ENCODE results near the gene BRD4.

The BRD4 gene

DNA sequence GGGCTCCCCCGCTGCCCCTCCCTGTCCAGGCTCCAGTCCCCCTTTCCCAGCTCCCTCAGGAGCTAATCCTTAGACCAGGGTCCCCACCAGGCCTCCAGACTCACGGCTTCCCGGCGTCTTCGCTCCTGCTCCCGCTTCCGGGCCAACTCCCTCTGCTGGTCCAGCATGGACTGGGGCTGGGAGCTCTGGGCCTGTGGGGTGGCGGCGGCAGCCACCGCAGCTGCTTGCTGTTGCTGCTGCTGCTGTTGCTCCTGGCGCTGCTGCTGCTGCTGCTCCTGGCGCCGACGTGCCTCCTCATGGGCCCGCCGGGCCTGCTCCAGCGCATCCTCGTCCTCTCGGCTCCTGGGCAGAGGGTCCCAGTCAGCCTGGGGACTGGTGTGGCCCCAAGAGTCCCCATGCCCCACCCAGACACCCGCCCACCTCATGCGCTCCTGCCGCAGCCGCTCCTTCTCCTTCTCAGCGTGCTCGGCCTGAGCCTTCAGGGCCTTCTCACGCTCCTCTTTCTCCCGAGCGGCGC, 93.6 kb downstream of the BRD4 start:
- TF ChIP-seq, protein P1, sequence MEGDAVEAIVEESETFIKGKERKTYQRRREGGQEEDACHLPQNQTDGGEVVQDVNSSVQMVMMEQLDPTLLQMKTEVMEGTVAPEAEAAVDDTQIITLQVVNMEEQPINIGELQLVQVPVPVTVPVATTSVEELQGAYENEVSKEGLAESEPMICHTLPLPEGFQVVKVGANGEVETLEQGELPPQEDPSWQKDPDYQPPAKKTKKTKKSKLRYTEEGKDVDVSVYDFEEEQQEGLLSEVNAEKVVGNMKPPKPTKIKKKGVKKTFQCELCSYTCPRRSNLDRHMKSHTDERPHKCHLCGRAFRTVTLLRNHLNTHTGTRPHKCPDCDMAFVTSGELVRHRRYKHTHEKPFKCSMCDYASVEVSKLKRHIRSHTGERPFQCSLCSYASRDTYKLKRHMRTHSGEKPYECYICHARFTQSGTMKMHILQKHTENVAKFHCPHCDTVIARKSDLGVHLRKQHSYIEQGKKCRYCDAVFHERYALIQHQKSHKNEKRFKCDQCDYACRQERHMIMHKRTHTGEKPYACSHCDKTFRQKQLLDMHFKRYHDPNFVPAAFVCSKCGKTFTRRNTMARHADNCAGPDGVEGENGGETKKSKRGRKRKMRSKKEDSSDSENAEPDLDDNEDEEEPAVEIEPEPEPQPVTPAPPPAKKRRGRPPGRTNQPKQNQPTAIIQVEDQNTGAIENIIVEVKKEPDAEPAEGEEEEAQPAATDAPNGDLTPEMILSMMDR (IDR thresholded peaks at IDR 0.05), result no peak
- Histone ChIP-seq H3K36me3 (peaks cover 87% of the 10 kb centered on the region), H3K4me3 (ENCODE audit: low read depth in 1 of 2, low read length in 1 of 2) (no peak overlapping the region), H3K27ac (no peak overlapping the region), H3K4me1 (ENCODE audit: control insufficient read depth in 1 of 2, insufficient read depth in 1 of 2, low read depth in 1 of 2, low read length in 1 of 2) (peaks cover 0 to under 1% of the 10 kb centered on the region in 2 experiments), H3K9me3 (no peaks in the 10 kb centered on the region), H3K27me3 (peaks cover 15% of the 10 kb centered on the region)

GRCh38 chr19:15237759-15238638, 94.3 kb downstream of the BRD4 start:
- Histone ChIP-seq H3K27ac (no peak overlapping the region), H3K36me3 (peaks cover 80% of the 10 kb centered on the region)
- TF ChIP-seq, protein P1 (IDR thresholded peaks at IDR 0.05), result no peak

GRCh38 chr19:15236886-15237285, 95.5 kb downstream of the BRD4 start:
- Histone ChIP-seq H3K36me3 (peaks cover 69% of the 10 kb centered on the region), H3K9me3 (no peaks in the 10 kb centered on the region), H3K27ac (no peak overlapping the region), H3K4me3 (ENCODE audit: low read depth in 1 of 2, low read length in 1 of 2) (no peak overlapping the region), H3K27me3 (peaks cover 33% of the 10 kb centered on the region), H3K4me1 (ENCODE audit: control insufficient read depth in 1 of 2, insufficient read depth in 1 of 2, low read depth in 1 of 2, low read length in 1 of 2) (peaks cover 11 to 18% of the 10 kb centered on the region in 2 experiments)
- TF ChIP-seq, protein P1 (IDR thresholded peaks at IDR 0.05), result no peak

More at GRCh38 chr19:15237759-15238638, 94.3 kb downstream of the BRD4 start:
- H3K27me3 ChIP-seq, result peaks cover 22% of the 10 kb centered on the region
- no peak overlapping the region for H3K4me3 ChIP-seq (ENCODE audit: low read depth in 1 of 2, low read length in 1 of 2)
- H3K4me1 ChIP-seq (ENCODE audit: control insufficient read depth in 1 of 2, insufficient read depth in 1 of 2, low read depth in 1 of 2, low read length in 1 of 2), result peaks cover 6 to 7% of the 10 kb centered on the region in 2 experiments
- no peaks in the 10 kb centered on the region for H3K9me3 ChIP-seq

- Histone ChIP-seq H3K27ac (no peak overlapping the region), H3K36me3 (peaks cover 58% of the 10 kb centered on the region), H3K4me1 (ENCODE audit: control insufficient read depth in 1 of 2, insufficient read depth in 1 of 2, low read depth in 1 of 2, low read length in 1 of 2) (peaks cover 20 to 23% of the 10 kb centered on the region in 2 experiments), H3K9me3 (no peaks in the 10 kb centered on the region), H3K4me3 (ENCODE audit: low read depth in 1 of 2, low read length in 1 of 2) (no peak overlapping the region), H3K27me3 (peaks cover 44% of the 10 kb centered on the region)
- TF ChIP-seq, protein P1 (IDR thresholded peaks at IDR 0.05), result no peak
These were observed 96.6 kb downstream of the BRD4 start for GRCh38 chr19:15235781-15236180.

DNA sequence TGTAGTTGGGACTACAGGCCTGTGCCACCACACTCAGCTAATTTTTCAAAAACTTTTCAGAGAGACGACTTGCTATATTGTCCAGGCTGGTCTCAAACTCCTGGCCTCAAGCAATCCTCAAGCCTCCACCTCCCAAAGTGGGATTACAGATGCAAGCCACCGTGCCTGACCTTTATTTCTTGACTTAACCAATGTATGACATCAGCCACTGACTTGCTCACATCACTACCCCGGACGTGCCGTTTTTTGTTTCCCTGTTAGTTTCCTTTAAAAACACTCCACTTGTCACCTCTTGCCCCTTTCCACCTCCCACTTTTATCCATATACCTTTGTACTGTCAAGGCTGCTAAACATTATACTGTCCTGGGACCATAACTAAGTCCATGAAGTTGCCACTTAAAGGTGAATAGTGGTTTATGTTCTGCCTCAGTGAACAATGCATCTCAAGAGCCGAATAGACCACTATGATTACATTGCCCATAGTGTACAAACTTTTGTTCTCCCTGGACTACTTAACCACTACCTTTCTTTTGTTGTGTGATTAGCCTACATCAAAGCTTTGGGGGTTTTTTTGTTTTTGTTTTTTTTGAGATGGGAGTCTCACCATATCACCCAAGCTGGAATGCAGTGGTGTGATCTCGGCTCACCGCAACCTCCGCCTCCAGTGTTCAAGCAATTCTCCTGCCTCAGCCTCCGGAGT, 97.8 kb downstream of the BRD4 start:
- Histone ChIP-seq H3K4me3 (ENCODE audit: low read depth in 1 of 2, low read length in 1 of 2) (no peak overlapping the region), H3K27me3 (peaks cover 56% of the 10 kb centered on the region), H3K36me3 (peaks cover 46% of the 10 kb centered on the region), H3K27ac (no peak overlapping the region), H3K9me3 (no peaks in the 10 kb centered on the region), H3K4me1 (ENCODE audit: control insufficient read depth in 1 of 2, insufficient read depth in 1 of 2, low read depth in 1 of 2, low read length in 1 of 2) (peaks cover 20 to 23% of the 10 kb centered on the region in 2 experiments)
- TF ChIP-seq, protein P1 (IDR thresholded peaks at IDR 0.05), result no peak

Data from neutrophil (primary cell).